Measurements from ENCODE around the gene SND1.

SND1 gene

DNA sequence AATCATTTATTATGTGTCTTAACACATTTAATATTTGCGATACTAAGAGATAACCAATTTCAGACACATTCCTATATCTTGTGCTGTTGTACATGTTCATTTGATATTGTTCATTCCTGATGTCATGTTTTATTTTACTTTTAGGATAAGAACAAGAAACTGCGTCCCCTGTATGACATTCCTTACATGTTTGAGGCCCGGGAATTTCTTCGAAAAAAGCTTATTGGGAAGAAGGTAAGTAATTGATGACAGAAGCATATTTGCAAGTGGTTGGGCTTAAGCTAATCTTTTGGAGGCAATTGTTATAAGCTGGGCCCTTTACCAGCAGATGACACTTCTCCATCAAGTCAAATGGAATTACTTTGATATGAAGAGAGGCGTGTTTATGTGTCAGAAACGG is 155.3 kb downstream of the SND1 start:
- Histone ChIP-seq H3K36me3 (ENCODE audit: control insufficient read depth, insufficient read depth, low read length) (peaks cover 8% of the 10 kb centered on the region), H3K4me3 (replicated peaks; ENCODE audit: low read depth, low read length) (no peak overlapping the region), H3K27me3 (replicated peaks; ENCODE audit: control insufficient read depth, insufficient read depth, low read length) (no peaks in the 10 kb centered on the region)
- TF ChIP-seq, protein P1, sequence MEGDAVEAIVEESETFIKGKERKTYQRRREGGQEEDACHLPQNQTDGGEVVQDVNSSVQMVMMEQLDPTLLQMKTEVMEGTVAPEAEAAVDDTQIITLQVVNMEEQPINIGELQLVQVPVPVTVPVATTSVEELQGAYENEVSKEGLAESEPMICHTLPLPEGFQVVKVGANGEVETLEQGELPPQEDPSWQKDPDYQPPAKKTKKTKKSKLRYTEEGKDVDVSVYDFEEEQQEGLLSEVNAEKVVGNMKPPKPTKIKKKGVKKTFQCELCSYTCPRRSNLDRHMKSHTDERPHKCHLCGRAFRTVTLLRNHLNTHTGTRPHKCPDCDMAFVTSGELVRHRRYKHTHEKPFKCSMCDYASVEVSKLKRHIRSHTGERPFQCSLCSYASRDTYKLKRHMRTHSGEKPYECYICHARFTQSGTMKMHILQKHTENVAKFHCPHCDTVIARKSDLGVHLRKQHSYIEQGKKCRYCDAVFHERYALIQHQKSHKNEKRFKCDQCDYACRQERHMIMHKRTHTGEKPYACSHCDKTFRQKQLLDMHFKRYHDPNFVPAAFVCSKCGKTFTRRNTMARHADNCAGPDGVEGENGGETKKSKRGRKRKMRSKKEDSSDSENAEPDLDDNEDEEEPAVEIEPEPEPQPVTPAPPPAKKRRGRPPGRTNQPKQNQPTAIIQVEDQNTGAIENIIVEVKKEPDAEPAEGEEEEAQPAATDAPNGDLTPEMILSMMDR (IDR thresholded peaks at IDR 0.05; ENCODE audit: insufficient read depth, low read length, poor library complexity, severe bottlenecking) = no peak
- DNase-seq (ENCODE audit: extremely low read depth, insufficient read length) = no peak

GRCh38 chr7:127807829-127808228 is 155.8 kb downstream of the SND1 start:
- Histone ChIP-seq H3K36me3 (ENCODE audit: control insufficient read depth, insufficient read depth, low read length) (peaks cover 10% of the 10 kb centered on the region), H3K27me3 (replicated peaks; ENCODE audit: control insufficient read depth, insufficient read depth, low read length) (no peaks in the 10 kb centered on the region), H3K4me3 (replicated peaks; ENCODE audit: low read depth, low read length) (no peak overlapping the region)
- no peak for DNase-seq (ENCODE audit: extremely low read depth, insufficient read length)
- TF ChIP-seq, protein P1 (IDR thresholded peaks at IDR 0.05; ENCODE audit: insufficient read depth, low read length, poor library complexity, severe bottlenecking) = no peak

GRCh38 chr7:127809261-127809702 is 157.3 kb downstream of the SND1 start:
- Histone ChIP-seq H3K4me3 (replicated peaks; ENCODE audit: low read depth, low read length) (no peak overlapping the region), H3K27me3 (replicated peaks; ENCODE audit: control insufficient read depth, insufficient read depth, low read length) (no peaks in the 10 kb centered on the region), H3K36me3 (ENCODE audit: control insufficient read depth, insufficient read depth, low read length) (peaks cover 10% of the 10 kb centered on the region)
- no peak for DNase-seq (ENCODE audit: extremely low read depth, insufficient read length)
- TF ChIP-seq, protein P1 (IDR thresholded peaks at IDR 0.05; ENCODE audit: insufficient read depth, low read length, poor library complexity, severe bottlenecking) = no peak

DNA sequence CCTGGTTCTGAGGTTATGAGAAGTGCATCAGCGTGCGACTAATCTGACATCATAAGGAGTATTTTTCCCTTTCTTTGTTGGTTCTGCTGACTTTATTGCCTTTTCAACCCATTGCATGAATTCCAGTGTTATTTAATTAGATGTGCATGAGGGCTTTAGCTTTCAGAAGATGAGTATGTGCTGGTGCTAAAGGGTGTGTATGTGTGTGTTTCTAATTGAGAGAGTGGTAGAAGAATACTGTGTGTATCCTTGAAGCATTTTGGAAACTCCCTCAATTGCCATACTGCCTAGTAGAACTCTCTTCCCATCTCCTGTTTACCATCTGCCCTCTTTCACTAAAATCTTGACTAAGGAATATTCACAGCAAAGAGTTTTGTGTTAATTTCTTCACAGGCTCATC is 158.1 kb downstream of the SND1 start:
- DNase-seq (ENCODE audit: extremely low read depth, insufficient read length) = no peak
- Histone ChIP-seq H3K27me3 (replicated peaks; ENCODE audit: control insufficient read depth, insufficient read depth, low read length) (no peaks in the 10 kb centered on the region), H3K36me3 (ENCODE audit: control insufficient read depth, insufficient read depth, low read length) (peaks cover 10% of the 10 kb centered on the region), H3K4me3 (replicated peaks; ENCODE audit: low read depth, low read length) (no peak overlapping the region)
- TF ChIP-seq, protein P1 (IDR thresholded peaks at IDR 0.05; ENCODE audit: insufficient read depth, low read length, poor library complexity, severe bottlenecking) = no peak

GRCh38 chr7:127810696-127811660 is 159.0 kb downstream of the SND1 start:
- Histone ChIP-seq H3K36me3 (ENCODE audit: control insufficient read depth, insufficient read depth, low read length) (peaks cover 11% of the 10 kb centered on the region), H3K27me3 (replicated peaks; ENCODE audit: control insufficient read depth, insufficient read depth, low read length) (no peaks in the 10 kb centered on the region), H3K4me3 (replicated peaks; ENCODE audit: low read depth, low read length) (no peak overlapping the region)
- TF ChIP-seq, protein P1 (IDR thresholded peaks at IDR 0.05; ENCODE audit: insufficient read depth, low read length, poor library complexity, severe bottlenecking) = no peak
- no peak for DNase-seq (ENCODE audit: extremely low read depth, insufficient read length)
